ENCODE results near the gene NGF. TPM values are rescaled to one million over a fixed set of nuclear protein-coding genes. Genes with fewer than 3 reads are reported as not detected.

Gene NGF
- total RNA-seq, 1 experiment from 2014 or later: not detected

DNA sequence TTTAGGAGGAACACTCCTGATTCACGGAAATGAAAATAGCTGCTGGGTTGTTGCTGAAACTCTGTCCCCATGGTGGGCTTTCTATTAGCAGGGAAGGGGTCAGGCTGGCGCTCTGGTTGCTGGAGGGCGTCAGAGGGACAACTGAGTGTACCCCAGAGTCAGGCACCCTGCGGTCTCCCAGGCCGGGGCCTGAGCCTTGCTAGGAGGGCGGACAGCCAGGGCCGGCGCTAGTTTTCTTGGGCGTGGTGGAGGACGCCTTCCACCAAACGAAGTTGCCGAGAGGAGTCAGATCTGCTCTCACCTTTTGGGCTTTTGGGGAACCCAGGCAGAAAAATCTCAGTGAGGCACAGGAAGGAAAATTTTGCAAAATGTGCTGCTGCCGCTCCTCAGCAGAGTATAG, 54.8 kb downstream of the NGF start:
- DNase-seq (ENCODE audit: low spot score): no peak

DNA sequence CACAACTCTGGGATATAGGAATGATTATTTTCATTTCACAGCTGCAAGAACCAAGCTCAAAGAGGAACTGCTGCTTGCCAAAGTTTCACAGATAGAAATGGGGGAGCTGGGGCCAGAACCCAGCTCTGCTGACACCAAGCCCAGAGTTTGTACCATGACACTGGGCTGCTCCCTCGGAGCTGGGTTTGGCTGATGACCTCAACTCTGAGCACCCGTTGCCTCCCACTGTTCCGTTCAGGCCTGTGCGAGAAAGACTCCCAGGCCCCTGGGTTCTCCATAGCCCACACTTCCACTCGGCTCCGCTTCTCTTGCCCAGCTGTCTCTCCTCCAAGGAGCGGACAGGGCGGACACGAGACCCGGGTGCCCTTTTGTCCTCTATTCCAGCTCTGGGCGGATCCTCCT, 55.2 kb downstream of the NGF start:
- no peak for DNase-seq (ENCODE audit: low spot score)

DNA sequence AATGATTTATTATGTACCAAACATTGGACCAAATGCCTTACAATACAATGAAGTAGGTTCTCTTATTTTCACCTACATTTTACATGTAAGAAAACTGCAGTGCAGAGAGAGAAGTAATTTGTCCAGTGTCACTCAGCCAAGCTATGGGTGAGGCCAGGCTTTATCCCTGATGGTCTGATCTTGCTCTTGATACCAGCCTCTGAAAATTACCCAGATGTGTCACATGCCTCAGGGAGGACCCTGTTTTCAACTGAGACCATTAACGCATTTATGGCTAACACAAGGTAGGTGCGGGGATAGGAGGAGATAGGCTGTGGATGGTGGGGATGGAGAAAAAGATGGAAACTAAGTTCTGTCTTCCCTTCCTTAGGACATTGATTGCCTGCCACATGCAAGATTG, 56.9 kb downstream of the NGF start:
- DNase-seq (ENCODE audit: low spot score): no peak

DNA sequence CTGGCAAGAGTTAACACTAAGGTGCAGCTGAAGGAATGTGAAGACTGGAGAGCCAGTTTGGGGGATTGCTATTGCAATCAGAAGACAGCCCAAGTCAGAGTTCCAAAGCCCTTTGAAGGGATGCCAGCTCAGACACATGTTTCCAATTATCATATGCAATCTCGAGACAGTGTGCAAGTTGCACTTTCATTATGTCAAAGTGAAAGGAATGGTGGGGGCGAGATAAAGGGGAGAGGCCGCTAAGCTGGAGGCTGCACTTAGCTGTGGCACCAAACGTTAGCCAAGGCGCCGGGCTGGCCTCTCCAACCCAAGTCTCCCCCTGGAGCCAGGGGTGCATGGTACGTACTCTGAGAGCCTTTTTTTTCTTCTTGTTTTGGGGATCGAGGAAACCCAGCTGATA, 58.0 kb downstream of the NGF start:
- DNase-seq (ENCODE audit: low spot score): peak; percentile 6

DNA sequence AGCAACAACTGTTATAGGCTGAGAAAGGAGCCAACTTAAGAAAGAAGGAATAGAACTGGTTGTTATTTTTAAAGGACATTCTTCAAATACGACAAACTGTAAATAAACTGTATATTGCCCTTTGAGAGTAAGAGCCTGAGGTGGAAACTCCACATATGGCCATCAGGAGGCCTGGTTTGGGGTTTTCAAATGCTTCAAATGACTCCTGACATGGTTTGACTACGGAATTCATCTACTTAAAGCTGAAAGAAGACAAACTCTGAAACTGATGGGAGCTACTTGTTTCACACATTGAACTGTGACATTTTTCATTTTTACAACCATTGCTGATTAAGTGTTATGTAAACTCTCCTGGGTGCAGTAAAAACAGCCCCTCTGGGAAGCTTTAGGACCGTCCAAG, 59.8 kb downstream of the NGF start:
- DNase-seq (ENCODE audit: low spot score): no peak

DNA sequence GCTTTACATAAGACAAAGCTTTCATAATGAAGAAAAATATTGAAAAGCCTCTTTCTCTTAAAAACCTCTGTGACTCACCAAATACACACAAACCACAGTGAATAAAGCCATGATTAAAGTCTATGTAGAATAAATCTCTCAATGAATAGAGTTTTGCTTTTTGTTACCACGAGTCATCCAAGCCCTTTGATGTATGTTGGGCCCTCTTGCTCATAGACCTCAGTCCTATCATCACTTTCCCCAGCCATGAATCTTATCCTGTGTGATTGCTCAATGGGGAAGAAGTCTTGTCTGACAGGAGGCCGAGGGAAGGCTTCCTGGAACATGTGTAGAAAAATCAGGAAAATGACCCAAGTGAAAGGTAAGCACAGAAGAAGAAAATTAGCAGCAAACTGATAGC, 60.8 kb downstream of the NGF start:
- no peak for DNase-seq (ENCODE audit: low spot score)

DNA sequence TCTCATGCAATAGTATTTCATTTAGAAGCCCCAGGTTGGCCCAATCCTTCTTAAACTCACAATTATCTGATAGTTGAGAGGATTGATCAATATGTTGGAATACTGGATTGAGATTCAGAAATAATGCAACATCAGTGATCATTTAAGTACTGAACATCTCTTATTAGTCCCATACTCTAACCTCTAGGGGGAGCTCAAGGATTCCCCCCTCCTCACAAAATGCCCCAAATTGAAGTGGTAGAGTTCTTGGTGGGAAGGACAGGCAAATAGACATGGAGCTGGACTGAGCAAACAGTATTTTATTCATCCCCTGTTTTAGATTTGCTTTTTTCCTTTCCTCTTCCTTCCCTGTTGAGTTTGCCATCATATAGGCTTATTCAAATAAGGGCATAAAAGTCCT, 62.8 kb downstream of the NGF start:
- DNase-seq (ENCODE audit: low spot score): peak; percentile 5

DNA sequence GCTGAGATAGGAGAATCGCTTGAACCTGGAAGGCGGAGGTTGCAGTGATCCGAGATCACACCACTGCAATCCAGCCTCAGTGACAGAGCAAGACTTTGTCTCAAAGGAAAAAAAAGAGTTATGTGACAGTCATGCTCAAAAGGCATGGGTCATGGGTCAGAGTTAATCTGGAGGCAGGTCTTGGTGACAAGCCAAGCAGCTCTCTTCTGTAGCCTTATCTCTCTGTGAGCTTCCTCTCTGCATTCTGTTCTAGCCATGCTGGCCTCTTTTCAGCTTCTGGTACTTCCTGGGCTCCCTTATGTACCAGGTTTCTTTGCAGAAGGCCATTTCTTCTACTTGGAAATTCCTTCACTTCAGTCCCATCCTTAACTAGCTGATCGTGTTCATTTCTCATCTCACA, 63.6 kb downstream of the NGF start:
- no peak for DNase-seq (ENCODE audit: low spot score)

DNA sequence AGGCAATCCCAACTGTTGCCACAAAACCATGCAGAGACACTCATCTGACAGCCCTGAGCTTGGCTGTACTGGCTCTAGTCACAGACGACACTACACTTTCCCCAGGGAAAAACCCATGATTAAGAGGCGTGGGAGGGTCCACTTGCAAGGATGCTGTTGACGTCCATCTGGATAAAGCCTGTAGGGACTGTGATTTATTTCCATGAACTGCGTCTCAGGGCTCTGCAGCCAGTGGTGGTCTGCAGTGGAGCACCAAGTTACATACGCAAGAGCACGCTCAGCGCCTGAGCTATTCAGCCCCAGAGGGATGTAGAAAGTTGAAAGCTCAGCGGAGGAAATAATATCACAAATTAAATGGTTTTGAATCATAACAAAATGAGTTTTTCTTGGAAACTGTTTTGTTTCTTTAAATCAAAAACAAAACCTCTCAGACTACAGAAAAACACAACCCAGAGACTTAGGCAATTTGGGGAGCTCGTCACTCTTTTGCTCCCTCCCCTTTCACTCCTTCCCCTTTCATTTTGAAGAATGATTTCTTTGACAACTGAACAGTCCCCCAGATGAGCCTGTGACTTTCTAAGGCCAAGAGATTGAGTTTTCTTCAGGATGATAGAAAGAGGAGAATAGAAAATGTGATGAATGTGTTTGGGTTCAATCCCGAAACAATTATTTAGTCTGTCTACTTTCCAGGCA, 71.2 kb downstream of the NGF start:
- no peak for DNase-seq (ENCODE audit: low spot score)

DNA sequence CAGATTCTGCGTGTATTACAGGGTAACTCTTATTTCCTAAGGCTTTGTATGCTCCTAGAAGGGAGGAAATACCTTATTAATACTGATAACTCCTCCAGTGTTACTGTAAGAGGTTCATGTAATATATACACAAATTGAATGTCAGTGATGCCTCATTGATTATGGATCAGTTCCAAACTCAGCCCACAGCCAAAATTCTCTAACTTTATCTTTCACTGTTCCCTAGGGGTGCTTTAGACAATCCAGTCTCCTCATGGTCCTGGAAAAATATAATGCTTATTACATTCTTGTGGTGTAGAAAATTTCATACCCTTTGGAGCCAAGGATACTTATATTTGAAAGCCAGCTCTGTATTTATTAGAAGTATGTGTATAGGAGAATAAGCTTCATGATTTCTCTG, 73.0 kb downstream of the NGF start:
- DNase-seq (ENCODE audit: low spot score): no peak

DNA sequence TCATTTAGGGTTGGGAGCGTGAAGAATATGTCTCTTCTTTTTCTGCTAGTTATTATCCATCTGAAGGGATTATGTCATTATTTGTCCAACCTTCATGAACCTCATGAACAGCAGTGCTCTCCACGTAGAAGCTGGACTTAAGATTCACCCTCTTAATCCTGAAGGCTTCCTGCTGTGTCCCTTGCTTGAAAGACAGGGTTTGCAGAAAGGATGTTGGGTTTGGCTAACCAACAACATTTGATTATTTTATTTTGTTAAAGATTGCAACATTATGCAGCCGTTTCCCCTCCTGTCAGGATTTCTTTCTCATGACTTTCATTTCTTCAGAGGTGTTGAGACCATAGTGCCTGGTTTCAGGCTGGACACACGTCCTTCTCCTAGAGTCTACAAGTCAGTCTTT, 75.2 kb downstream of the NGF start:
- DNase-seq (ENCODE audit: low spot score): no peak

DNA sequence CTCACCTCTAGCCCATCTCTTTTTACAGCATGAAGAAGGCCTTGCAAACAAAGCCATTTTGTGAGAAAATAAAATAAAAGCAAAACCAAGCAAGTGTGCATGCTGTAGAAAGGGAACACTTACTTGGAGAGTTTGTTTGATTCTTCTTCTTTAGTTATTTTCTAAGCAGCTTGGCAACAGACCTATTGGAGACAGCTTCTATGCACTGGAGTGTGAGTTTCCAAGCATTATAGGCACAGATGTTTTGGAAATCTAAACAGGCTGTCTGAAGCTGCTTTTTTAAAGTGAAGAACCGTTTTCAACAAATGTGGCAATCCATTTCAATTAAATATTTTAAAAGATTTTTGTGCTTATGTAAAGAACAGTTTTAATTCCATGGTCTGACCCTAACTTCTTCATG, 76.6 kb downstream of the NGF start:
- DNase-seq (ENCODE audit: low spot score): no peak

DNA sequence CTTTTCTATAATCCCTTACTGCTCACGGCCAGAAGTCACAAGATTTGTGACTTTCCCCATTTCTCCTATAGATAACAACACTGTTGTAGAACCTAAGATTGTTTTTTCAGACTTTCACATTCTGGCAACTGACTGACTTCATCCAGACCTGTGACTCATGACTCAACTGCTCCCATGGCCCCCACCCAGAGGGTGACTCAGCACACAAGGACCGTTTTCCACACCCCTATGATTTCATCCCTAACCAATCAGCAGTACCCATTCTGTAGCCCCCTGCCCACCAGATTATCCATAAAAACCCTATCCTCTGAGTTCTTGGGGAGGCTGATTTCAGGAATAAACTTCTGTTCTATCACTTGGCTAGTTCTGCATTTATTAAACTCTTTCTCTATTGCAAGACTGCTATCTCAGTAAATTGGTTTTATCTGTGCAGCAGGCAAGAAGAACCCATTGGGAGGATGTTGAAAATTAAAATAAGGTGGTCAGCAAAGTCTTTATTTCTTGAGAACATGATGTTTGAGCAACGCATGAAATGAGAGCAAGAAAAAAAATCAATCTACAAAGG, 79.7 kb downstream of the NGF start:
- no peak for DNase-seq (ENCODE audit: low spot score)

DNA sequence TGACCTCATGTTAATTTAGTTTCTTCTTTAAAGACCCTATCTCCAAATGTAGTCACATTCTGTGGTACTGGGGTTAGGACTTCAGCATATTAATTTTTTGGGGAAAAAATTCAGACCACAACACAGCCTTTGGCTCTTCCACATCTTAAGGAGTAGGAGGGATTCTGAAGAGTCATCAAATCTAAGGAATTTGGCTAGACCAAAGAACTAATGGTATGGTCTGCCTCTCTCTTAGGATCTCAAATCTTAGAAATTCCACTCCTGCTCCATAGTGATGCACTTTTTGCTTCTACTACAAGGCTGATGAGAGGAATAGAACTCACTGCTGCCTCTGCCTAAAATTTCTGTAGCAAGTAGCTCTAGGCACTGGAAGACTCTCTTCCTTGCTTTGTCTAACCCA, 80.5 kb downstream of the NGF start:
- no peak for DNase-seq (ENCODE audit: low spot score)

DNA sequence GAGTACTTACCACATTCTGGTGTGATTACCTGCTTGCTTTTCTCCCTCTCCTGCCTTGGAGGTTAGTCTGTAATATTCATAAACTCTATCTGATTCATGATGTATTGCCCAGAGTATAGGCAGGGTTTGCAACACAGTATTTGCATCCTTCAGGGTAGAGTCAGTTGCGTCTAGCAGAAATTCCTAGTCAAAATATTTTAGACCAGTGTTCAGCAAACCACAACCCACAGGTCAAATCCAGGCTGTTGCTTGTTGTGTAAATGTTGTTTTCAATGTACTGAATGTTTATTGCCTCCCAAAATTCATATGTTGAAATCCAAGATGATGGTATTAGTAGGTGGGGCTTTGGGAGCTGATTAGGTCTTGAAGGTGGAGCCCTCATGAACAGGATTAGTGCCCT, 82.9 kb downstream of the NGF start:
- DNase-seq (ENCODE audit: low spot score): no peak

DNA sequence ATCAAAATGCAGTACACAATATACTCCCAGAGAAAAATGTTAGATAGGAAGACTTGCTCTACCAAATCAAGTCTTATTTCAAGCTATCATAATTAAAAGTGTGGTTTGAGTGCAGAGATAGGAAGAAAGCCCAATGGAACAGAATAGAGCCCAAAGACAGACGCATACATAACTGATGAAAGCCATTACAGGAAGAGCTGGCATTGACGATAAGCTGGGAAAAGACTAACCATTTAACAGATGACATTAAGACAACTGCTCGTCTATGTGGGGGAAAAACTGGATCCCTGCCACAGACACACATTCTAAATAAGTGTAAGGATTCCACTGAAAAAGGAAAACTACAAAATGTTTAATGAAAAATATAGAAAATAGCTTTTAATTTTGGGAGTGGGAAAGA, 85.5 kb downstream of the NGF start:
- DNase-seq (ENCODE audit: low spot score): no peak

DNA sequence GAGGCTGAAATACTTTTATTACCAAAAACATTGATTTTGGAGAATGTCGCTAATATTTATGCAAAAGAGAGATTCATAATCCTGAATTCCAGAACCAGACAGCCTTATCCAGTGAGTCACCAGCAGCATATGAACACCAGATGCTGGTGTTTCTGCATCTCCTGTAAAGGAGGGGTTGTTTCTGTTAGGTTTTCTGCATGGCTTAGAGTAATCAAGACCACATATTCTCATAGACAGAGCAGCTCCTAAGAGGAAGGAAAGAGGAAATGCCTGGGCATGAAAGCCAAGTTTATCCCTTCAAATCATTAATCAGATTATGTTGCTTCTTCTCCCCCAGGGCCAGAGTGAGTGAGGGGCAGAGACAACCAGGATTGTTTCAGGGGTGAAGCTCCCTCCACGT, 86.2 kb downstream of the NGF start:
- DNase-seq (ENCODE audit: low spot score): peak; percentile 36

DNA sequence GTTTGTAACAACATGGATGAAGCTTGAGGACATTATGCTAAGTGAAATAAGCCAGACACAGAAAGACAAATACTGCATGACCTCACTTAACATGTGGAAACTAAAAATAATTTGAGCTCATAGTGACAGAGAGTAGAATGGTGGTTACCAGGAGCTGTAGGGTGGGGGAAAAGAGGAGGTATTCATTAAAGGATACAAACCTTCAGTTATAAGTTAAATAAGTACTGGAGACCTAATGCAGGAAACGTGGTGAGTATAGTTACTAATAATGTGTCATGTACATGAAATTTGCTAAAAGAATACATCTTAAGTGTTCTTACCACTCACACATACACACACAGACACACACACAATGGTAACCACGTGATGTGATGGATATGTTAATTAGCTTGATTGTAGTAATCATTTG, 86.7 kb downstream of the NGF start:
- DNase-seq (ENCODE audit: low spot score): no peak

DNA sequence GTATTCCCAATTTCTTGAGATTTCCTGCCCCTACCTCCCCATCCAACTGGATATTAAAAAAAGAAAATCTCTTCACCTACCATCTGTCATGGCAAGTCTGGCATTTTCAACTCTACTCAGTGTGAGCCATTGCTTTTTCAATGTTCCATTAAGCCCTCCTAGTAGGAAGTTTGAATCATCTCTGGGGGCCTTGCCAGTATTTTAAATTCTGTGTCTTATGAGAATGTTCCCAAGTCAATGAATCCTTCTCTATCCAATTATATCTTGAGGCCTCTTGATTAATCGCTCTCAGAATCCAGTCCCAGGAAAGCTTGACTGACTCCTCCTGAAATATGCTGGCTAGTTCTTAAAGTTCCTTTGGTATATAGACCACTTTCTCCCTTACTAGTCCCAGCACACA, 91.5 kb downstream of the NGF start:
- DNase-seq (ENCODE audit: low spot score): no peak

DNA sequence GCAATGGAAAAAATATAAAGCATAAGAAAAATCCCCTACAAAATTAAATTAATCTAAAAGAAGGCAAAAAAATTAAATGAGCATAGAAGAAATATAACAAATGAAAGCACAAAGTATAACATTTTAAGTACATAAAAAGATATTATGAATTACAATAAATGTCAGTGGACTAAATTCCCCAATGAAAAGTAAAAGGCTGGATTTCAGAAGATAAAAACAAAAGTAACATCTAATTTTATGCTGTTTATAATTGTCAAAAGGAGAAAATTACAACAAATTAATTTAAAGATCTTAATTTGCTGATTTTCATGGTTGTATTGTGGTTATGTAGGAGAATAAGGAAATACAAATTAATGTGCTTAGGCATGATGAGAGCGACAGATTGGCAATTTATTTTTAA, 92.8 kb downstream of the NGF start:
- no peak for DNase-seq (ENCODE audit: low spot score)

DNA sequence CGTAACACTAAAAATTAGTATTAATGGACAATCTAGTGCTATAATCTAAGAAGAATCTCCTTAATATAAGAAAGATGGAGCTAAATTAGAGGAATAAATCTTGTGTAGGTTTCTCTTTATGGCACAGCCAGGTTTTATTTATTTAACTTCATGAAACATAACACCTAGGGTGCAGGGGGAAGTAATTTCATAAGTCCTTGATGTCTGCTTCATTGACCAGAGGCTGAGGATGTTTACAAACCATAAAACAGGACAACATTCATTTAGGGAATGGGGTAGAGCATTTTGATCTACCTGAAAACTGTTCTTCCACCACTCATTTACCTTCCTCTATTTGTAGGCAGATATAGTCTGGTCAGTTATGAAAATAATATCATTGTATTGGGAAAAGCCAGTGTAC, 95.5 kb downstream of the NGF start:
- no peak for DNase-seq (ENCODE audit: low spot score)

DNA sequence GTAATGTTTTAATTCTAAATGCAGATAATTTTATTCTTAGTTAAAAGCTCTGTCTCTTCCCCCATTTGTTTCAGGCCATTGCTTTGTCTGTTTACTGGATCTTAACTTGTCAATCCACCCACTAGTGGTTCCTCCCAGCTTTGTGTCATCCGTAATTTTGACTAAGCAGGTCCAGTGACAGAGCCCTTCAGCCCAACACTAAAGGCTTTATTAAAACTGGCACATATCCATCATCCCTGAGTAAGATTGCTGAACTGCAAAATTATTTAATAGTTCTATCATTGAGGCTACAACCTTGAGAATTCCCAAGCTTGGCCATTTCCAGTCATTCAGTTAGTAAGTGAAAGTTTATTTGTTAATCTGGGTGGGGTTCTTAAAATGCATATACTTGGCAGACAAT, 96.7 kb downstream of the NGF start:
- DNase-seq (ENCODE audit: low spot score): no peak

DNA sequence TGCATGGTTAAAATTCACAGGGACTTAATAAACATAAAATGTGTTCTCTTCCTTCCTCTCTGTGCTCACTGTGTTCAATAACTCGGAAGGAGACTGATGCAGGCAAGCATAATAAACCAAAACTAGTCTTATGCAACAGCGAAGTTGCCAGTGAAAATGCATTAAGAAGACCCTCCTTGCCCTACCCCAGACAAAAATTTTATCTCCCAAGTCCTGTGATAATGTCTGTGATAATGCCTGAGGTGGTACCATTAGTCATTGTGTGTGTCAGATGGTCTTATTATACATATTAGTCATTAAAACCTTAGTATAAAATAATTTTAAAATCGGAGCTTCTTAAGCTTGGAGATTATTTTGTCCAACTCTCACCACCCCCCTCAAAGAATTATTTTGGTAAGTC, 97.8 kb downstream of the NGF start:
- DNase-seq (ENCODE audit: low spot score): no peak

DNA sequence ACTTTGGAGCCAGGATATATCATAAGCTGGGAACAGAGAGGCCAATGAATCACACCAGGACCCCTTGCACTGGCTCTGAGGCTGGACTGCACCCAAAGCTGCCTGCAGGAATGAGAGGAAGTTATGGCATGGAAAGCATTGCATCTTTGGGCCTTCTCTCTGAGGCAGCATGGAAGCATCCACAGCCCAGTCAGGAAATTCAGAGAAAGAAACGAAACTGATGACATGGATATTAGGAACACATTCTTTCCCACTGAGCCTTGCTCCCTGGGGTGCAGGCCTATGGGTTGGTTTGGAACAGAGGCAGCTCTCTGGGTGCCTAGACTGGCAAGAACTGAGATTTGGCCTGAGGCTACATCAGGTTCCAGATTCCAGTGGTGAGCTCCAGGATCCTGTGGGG, 98.6 kb downstream of the NGF start:
- no peak for DNase-seq (ENCODE audit: low spot score)

DNA sequence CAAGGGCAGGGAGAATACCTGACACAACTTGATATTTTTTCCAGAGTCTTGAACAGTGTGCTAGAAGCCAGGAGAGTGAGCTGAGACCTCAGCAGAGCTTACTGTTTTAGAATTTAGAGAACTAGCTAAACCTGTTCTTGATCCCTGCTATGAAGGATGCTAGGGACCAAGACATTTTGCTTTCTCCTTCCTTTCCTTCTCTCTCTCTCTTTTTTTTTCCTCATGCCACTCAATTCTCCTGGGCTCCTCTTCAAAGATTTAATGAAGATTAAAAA, 99.0 kb downstream of the NGF start:
- no peak for DNase-seq (ENCODE audit: low spot score)
